Measurements from ENCODE around the gene SLC36A3. TPM values are rescaled to one million over a fixed set of nuclear protein-coding genes. Genes with fewer than 3 reads are reported as not detected.

SLC36A3 gene
- total RNA-seq, 1 experiment from 2014 or later: not detected

GRCh38 chr5:151248651-151249050 is 54.9 kb downstream of the SLC36A3 start:
- intact Hi-C loops (cut with micrococcal nuclease): no loop called here
- H3K4me1 Mint-ChIP-seq (ENCODE audit: insufficient read depth, unreplicated experiment): peaks cover 3% of the 10 kb centered on the region
- no peak for DNase-seq (ENCODE audit: unreplicated experiment)
- peaks cover 6% of the 10 kb centered on the region for H3K36me3 Mint-ChIP-seq (ENCODE audit: insufficient read depth, unreplicated experiment)
- TF ChIP-seq, protein P1, sequence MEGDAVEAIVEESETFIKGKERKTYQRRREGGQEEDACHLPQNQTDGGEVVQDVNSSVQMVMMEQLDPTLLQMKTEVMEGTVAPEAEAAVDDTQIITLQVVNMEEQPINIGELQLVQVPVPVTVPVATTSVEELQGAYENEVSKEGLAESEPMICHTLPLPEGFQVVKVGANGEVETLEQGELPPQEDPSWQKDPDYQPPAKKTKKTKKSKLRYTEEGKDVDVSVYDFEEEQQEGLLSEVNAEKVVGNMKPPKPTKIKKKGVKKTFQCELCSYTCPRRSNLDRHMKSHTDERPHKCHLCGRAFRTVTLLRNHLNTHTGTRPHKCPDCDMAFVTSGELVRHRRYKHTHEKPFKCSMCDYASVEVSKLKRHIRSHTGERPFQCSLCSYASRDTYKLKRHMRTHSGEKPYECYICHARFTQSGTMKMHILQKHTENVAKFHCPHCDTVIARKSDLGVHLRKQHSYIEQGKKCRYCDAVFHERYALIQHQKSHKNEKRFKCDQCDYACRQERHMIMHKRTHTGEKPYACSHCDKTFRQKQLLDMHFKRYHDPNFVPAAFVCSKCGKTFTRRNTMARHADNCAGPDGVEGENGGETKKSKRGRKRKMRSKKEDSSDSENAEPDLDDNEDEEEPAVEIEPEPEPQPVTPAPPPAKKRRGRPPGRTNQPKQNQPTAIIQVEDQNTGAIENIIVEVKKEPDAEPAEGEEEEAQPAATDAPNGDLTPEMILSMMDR (IDR thresholded peaks at IDR 0.05; ENCODE audit: unreplicated experiment): no peak
- POLR2A ChIA-PET: interaction anchor here (1.0 kb wide), 2 partner anchors 19 to 25 kb away, joined by 3 read pairs; partner anchors contain the start of gene CCDC69
- no peak overlapping the region for H3K4me3 Mint-ChIP-seq (ENCODE audit: unreplicated experiment)
- BruUV-seq (replicated peaks): no TSS peak
- no peaks in the 10 kb centered on the region for H3K27me3 Mint-ChIP-seq (ENCODE audit: insufficient read depth, unreplicated experiment)
- CTCF ChIA-PET: interaction anchor here (0.6 to 3.6 kb wide), 6 partner anchors 10 to 1087 kb away, joined by 3 to 29 read pairs (median 4); no protein-coding TSS in a partner anchor
- no peaks in the 10 kb centered on the region for H3K9me3 Mint-ChIP-seq (ENCODE audit: unreplicated experiment)
- H3K27ac Mint-ChIP-seq (ENCODE audit: low read depth, unreplicated experiment): no peak overlapping the region

- intact Hi-C loops (cut with micrococcal nuclease): no loop called here
- TF ChIP-seq, protein P1 (IDR thresholded peaks at IDR 0.05; ENCODE audit: unreplicated experiment): no peak
- H3K4me1 Mint-ChIP-seq (ENCODE audit: insufficient read depth, unreplicated experiment): no peaks in the 10 kb centered on the region
- no peak overlapping the region for H3K4me3 Mint-ChIP-seq (ENCODE audit: unreplicated experiment)
- POLR2A ChIA-PET: no interaction called here
- no peak for DNase-seq (ENCODE audit: unreplicated experiment)
- H3K27me3 Mint-ChIP-seq (ENCODE audit: insufficient read depth, unreplicated experiment): no peaks in the 10 kb centered on the region
- CTCF ChIA-PET: interaction anchor here (0.6 to 1.0 kb wide), 2 partner anchors 79 to 95 kb away, joined by 3 to 4 read pairs; no protein-coding TSS in a partner anchor
- H3K9me3 Mint-ChIP-seq (ENCODE audit: unreplicated experiment): no peaks in the 10 kb centered on the region
- BruUV-seq (replicated peaks): no TSS peak
- H3K27ac Mint-ChIP-seq (ENCODE audit: low read depth, unreplicated experiment): no peak overlapping the region
- H3K36me3 Mint-ChIP-seq (ENCODE audit: insufficient read depth, unreplicated experiment): peaks cover 1% of the 10 kb centered on the region
These were observed 57.8 kb downstream of the SLC36A3 start for GRCh38 chr5:151245680-151246219.

DNA sequence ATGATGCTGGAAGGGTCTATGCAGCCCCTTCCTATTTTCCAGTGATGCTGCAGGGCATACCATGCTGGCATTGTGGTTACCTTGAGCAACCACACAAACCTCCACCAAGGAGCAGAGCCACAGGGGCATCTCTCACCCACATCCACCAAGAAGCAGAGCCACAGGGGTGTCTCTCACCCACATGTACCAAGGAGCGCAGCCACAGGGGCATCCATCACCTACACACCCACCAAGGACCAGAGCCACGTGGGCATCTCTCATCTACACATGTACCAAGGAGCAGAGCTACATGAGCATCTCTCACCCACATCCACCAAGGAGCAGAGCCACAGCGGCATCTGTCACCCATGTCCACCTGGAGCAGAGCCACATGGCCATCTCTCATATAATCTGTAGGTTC is 59.4 kb downstream of the SLC36A3 start:
- TF ChIP-seq, protein P1 (IDR thresholded peaks at IDR 0.05; ENCODE audit: unreplicated experiment): no peak
- Mint-ChIP-seq H3K36me3 (ENCODE audit: insufficient read depth, unreplicated experiment) (no peaks in the 10 kb centered on the region), H3K4me1 (ENCODE audit: insufficient read depth, unreplicated experiment) (no peaks in the 10 kb centered on the region), H3K4me3 (ENCODE audit: unreplicated experiment) (no peak overlapping the region), H3K27ac (ENCODE audit: low read depth, unreplicated experiment) (no peak overlapping the region), H3K9me3 (ENCODE audit: unreplicated experiment) (no peaks in the 10 kb centered on the region), H3K27me3 (ENCODE audit: insufficient read depth, unreplicated experiment) (no peaks in the 10 kb centered on the region)
- POLR2A ChIA-PET: no interaction called here
- intact Hi-C loops (cut with micrococcal nuclease): no loop called here
- no peak for DNase-seq (ENCODE audit: unreplicated experiment)
- BruUV-seq (replicated peaks): no TSS peak
- CTCF ChIA-PET: no interaction called here

DNA sequence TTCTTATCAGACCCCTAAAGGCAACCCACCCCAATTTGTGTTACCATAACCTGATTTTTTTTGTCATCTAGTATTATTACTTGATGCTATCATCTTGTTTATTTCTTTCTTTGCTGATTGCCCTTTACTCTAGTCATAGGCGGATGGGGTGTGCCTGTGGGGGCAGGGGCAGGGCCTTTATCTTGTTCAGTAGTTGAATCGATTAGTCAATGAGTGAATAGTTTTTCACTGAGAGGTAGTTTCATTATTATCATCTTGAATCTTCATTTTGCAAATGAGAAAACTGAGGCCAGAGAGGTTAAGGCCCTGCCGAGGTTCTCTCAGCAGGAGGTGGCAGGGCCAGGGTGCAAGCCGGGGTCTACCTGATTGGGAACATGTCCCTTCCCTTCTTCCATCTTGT is 60.0 kb downstream of the SLC36A3 start:
- CTCF ChIA-PET: interaction anchor here (10.1 kb wide), 1 partner anchor 118 kb away, joined by 338 read pairs; no protein-coding TSS in a partner anchor
- intact Hi-C loops (cut with micrococcal nuclease): no loop called here
- BruUV-seq (replicated peaks): no TSS peak
- TF ChIP-seq, protein P1 (IDR thresholded peaks at IDR 0.05; ENCODE audit: unreplicated experiment): no peak
- Mint-ChIP-seq H3K9me3 (ENCODE audit: unreplicated experiment) (no peaks in the 10 kb centered on the region), H3K4me1 (ENCODE audit: insufficient read depth, unreplicated experiment) (no peaks in the 10 kb centered on the region), H3K4me3 (ENCODE audit: unreplicated experiment) (no peak overlapping the region), H3K27me3 (ENCODE audit: insufficient read depth, unreplicated experiment) (no peaks in the 10 kb centered on the region), H3K36me3 (ENCODE audit: insufficient read depth, unreplicated experiment) (no peaks in the 10 kb centered on the region), H3K27ac (ENCODE audit: low read depth, unreplicated experiment) (no peak overlapping the region)
- DNase-seq (ENCODE audit: unreplicated experiment): no peak
- POLR2A ChIA-PET: no interaction called here
